SU-DHL-6 (cell line): ENCODE results near the gene LRIT2.

Experiments used
- EZH2phosphoT487 ChIP-seq: fragments of 200-600 bp; sonication (generic), shearing (Covaris generic); conservative IDR thresholded peaks from 2 replicates; pipeline ENCODE4 v1.6.1; 2018; ENCODE audit warnings: mild to moderate bottlenecking, antibody characterized with exemption, low read length, moderate library complexity, mixed read lengths
- TF ChIP-seq, protein P1 (sequence below): fragments of 200-600 bp; sonication (generic); IDR thresholded peaks from one replicate; pipeline ENCODE4 v1.5.1; 2017; ENCODE audit warnings: antibody characterized with exemption, mild to moderate bottlenecking, low read length, moderate library complexity; ENCODE audit not compliant: insufficient read depth, poor library complexity, severe bottlenecking

DNA sequence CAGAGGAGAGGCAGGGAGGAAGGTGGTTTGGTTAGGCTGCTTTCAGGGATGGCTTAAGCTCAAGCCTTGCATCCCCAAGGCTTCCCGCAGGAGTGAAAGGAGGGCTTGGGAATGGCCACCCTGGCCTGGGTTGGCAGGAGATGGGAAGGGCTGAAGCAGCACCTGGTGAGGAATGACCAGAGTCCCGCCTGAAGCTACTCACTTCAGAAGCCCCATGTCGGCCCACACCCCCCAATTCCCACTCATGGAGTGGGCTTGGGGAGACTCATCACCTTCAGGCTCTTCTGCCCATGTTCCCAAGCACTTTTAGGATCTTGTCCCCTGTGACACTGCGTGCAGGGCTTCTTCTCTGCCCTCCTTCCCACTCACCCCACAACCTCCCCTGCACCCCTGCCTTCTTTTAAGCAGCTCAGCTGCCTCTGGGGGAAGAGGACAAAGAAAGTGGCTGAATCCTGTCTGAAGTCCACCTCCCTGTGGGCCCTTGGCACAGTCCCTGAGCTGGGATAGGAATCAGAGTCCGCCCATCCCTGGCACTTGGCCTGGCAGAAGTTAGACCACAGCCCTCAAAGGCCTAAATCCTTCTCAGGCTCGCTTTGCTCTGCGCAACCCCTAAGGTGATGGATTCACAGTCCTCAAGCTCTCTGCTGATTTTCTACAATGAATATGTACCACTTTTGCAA is 36.0 kb upstream of the LRIT2 start:
- TF ChIP-seq, protein P1, sequence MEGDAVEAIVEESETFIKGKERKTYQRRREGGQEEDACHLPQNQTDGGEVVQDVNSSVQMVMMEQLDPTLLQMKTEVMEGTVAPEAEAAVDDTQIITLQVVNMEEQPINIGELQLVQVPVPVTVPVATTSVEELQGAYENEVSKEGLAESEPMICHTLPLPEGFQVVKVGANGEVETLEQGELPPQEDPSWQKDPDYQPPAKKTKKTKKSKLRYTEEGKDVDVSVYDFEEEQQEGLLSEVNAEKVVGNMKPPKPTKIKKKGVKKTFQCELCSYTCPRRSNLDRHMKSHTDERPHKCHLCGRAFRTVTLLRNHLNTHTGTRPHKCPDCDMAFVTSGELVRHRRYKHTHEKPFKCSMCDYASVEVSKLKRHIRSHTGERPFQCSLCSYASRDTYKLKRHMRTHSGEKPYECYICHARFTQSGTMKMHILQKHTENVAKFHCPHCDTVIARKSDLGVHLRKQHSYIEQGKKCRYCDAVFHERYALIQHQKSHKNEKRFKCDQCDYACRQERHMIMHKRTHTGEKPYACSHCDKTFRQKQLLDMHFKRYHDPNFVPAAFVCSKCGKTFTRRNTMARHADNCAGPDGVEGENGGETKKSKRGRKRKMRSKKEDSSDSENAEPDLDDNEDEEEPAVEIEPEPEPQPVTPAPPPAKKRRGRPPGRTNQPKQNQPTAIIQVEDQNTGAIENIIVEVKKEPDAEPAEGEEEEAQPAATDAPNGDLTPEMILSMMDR = no peak
- no peak for TF ChIP-seq EZH2phosphoT487
